HL-60 (cell line): ENCODE results near the gene IPP.

Source experiments
- DNase-seq, 2 experiments: peaks; one replicate each; pipeline ENCODE4 v3.0.0-alpha.2; 2010 to 2020; ENCODE audit warnings: low read depth in 1 of 2, low spot score in 1 of 2
- H3K27ac ChIP-seq: fragments of 250-450 bp; sonication (Bioruptor Pico); replicated peaks from 2 replicates; pipeline ENCODE4 v1.5.1; 2020; ENCODE audit warnings: mild to moderate bottlenecking, moderate library complexity
- H3K27me3 ChIP-seq: fragments of 250-450 bp; sonication (Bioruptor Pico); 2 replicates; pipeline ENCODE4 v1.5.1; 2021; ENCODE audit warnings: mild to moderate bottlenecking, moderate library complexity; ENCODE audit not compliant: insufficient read depth, poor library complexity, severe bottlenecking
- H3K4me3 ChIP-seq: replicated peaks from 2 replicates; pipeline ENCODE4 v1.5.1; 2011; ENCODE audit warnings: mild to moderate bottlenecking, control low read depth, low read length; ENCODE audit not compliant: insufficient read depth
- CTCF ChIP-seq: IDR thresholded peaks from one replicate; pipeline ENCODE4 v1.5.1; 2011; ENCODE audit warnings: low read length, control low read depth, inconsistent platforms; ENCODE audit not compliant: insufficient read depth
- GABPA ChIP-seq: IDR thresholded peaks from 2 replicates; pipeline ENCODE4 v1.6.1; 2012; ENCODE audit warnings: low read depth
- POLR2AphosphoS5 ChIP-seq: IDR thresholded peaks from 2 replicates; pipeline ENCODE4 v1.6.1; 2012; ENCODE audit warnings: low read depth
- SPI1 ChIP-seq: IDR thresholded peaks from 2 replicates; pipeline ENCODE4 v1.6.1; 2012; ENCODE audit warnings: low read depth, mild to moderate bottlenecking, borderline replicate concordance
- TF ChIP-seq, protein P1 (sequence below): IDR thresholded peaks from 2 replicates; pipeline ENCODE4 v1.6.1; 2012; ENCODE audit warnings: low read depth; ENCODE audit not compliant: insufficient replicate concordance

IPP gene

DNA sequence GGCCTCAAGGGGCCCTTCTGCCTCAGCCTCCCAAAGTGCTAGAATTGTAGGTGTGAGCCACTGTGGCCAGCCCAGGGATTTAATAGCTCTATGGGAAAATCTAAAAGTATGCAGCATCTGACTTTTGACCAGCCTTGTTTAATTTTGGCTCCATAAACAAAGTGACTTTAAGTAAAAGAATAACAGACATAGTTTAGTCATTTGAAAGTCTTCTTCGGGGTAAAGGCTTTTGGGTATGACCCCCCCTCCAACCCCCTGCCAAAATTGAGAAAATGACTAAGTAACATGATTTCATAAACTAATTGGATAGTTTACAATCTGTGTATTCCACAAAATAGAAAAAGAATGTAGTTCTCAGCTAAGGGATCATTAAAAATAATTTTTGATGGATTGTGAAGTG lies 81.1 kb downstream of the IPP start:
- DNase-seq: no peak
- H3K27ac ChIP-seq: no peak overlapping the region
- H3K27me3 ChIP-seq: no peaks in the 10 kb centered on the region
- TF ChIP-seq, protein P1, sequence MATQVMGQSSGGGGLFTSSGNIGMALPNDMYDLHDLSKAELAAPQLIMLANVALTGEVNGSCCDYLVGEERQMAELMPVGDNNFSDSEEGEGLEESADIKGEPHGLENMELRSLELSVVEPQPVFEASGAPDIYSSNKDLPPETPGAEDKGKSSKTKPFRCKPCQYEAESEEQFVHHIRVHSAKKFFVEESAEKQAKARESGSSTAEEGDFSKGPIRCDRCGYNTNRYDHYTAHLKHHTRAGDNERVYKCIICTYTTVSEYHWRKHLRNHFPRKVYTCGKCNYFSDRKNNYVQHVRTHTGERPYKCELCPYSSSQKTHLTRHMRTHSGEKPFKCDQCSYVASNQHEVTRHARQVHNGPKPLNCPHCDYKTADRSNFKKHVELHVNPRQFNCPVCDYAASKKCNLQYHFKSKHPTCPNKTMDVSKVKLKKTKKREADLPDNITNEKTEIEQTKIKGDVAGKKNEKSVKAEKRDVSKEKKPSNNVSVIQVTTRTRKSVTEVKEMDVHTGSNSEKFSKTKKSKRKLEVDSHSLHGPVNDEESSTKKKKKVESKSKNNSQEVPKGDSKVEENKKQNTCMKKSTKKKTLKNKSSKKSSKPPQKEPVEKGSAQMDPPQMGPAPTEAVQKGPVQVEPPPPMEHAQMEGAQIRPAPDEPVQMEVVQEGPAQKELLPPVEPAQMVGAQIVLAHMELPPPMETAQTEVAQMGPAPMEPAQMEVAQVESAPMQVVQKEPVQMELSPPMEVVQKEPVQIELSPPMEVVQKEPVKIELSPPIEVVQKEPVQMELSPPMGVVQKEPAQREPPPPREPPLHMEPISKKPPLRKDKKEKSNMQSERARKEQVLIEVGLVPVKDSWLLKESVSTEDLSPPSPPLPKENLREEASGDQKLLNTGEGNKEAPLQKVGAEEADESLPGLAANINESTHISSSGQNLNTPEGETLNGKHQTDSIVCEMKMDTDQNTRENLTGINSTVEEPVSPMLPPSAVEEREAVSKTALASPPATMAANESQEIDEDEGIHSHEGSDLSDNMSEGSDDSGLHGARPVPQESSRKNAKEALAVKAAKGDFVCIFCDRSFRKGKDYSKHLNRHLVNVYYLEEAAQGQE: no peak
- no peak for TF ChIP-seq GABPA
- no peak for TF ChIP-seq SPI1
- TF ChIP-seq POLR2AphosphoS5: no peak
- no peak for TF ChIP-seq CTCF
- no peak overlapping the region for H3K4me3 ChIP-seq

- TF ChIP-seq SPI1: no peak
- no peak for TF ChIP-seq GABPA
- TF ChIP-seq, protein P1: no peak
- no peak for TF ChIP-seq CTCF
- no peak for TF ChIP-seq POLR2AphosphoS5
- Histone ChIP-seq H3K27me3 (no peaks in the 10 kb centered on the region), H3K4me3 (no peak overlapping the region), H3K27ac (no peak overlapping the region)
- no peak for DNase-seq
These were observed 81.9 kb downstream of the IPP start for GRCh38 chr1:45668526-45668925.

DNA sequence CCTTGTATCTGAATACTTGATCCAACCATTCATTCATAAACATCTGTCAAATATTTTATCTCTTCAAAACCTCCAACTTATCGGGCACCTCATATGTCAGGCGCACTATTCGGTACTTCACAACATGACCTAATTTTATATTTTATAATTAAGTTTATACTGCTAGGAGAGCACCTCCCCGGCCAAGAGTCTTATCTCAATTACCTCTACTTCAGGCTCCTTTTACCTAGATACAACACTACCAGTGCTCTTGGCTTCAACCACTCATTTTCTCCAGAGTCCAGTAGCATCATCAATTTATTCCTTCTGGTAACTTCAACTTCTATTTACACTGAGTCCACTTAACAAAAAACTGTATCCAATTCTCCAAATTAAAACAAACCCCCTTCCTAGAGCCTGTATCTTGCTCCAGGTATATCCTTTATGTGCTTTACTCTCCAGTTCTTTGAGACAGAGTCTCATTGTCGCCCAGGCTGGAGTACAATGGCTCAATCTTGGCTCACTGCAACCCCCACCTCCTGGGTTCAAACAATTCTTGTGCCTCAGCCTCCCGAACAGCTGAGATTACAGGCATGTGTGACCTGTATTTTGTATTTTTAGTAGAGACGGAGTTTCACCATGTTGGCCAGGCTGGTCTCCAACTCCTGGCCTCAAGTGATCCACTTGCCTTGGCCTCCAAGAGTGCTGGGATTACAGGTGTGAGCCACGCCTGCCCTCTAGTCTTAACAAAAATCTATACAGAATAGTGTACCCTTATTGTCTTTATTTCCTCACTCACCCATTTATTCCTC lies 82.9 kb downstream of the IPP start:
- no peak for TF ChIP-seq SPI1
- TF ChIP-seq, protein P1: no peak
- TF ChIP-seq CTCF: no peak
- no peak for TF ChIP-seq GABPA
- TF ChIP-seq POLR2AphosphoS5: no peak
- Histone ChIP-seq H3K27me3 (no peaks in the 10 kb centered on the region), H3K4me3 (no peak overlapping the region), H3K27ac (no peak overlapping the region)
- no peak for DNase-seq
